ENCODE data around the gene CWF19L1. TPM values are rescaled to one million over a fixed set of nuclear protein-coding genes. Genes with fewer than 3 reads are reported as not detected.

The CWF19L1 gene
- total and polyA plus RNA-seq, 2 experiments from 2014 or later = 15.8 to 34.4 TPM

GRCh38 chr10:100184426-100184825 is 83.0 kb downstream of the CWF19L1 start (continued):
- TF ChIP-seq REST (IDR thresholded peaks at IDR 0.05; ENCODE audit: unreplicated experiment) (no peak), CREB1 (CRISPR knock-in tag; IDR thresholded peaks at IDR 0.05; ENCODE audit: low read depth) (no peak)

GRCh38 chr10:100183481-100183880 is 84.0 kb downstream of the CWF19L1 start:
- H3K4me3 ChIP-seq = no peak overlapping the region
- H3K4me1 ChIP-seq (ENCODE audit: insufficient read depth) = 0 out of 2 replicates have a peak, but pooled peaks cover 6% of the 10 kb centered on the region
- peaks cover 12% of the 10 kb centered on the region; the same call in 2 of the 3 replicates for H3K4me1 Mint-ChIP-seq
- peaks cover 9% of the 10 kb centered on the region; the same call in 2 of the 3 replicates for H3K9me3 Mint-ChIP-seq
- H3K9me2 ChIP-seq (ENCODE audit: insufficient read depth) = no peaks in the 10 kb centered on the region
- peaks cover 8% of the 10 kb centered on the region for H3K27me3 Mint-ChIP-seq (ENCODE audit: insufficient read depth, low read depth, poor library complexity)
- ATAC-seq = no peak
- TF ChIP-seq JUNB (IDR thresholded peaks at IDR 0.05; ENCODE audit: unreplicated experiment) = no peak
- 0 out of 2 replicates have a peak, but pooled peaks cover 3% of the 10 kb centered on the region for H4K20me1 ChIP-seq (replicated peaks; ENCODE audit: insufficient read depth)
- DNase-seq (ENCODE audit: low spot score) = no peak
- no peaks in the 10 kb centered on the region; the same call in 1 of the 2 replicates for H3F3A ChIP-seq (replicated peaks; ENCODE audit: low read depth)
- 0 out of 2 replicates have a peak, but pooled peaks cover 3% of the 10 kb centered on the region for H3K36me3 ChIP-seq (ENCODE audit: insufficient read depth)
- peaks cover 30% of the 10 kb centered on the region for H3K36me3 Mint-ChIP-seq (ENCODE audit: low read depth)
- H3K27me3 ChIP-seq (ENCODE audit: insufficient read depth) = no peaks in the 10 kb centered on the region
- H3K79me2 ChIP-seq (replicated peaks; ENCODE audit: insufficient read depth) = peaks cover 35% of the 10 kb centered on the region
- H3K27ac Mint-ChIP-seq = no peak overlapping the region
- H3K4me2 ChIP-seq = no peak overlapping the region
- no peak overlapping the region for H2AFZ ChIP-seq
- no peak overlapping the region for H3K4me3 Mint-ChIP-seq
- H3K27ac ChIP-seq (ENCODE audit: low read depth) = no peak overlapping the region

- Mint-ChIP-seq H3K36me3 (ENCODE audit: low read depth) (peaks cover 32% of the 10 kb centered on the region), H3K4me1 (peaks cover 12% of the 10 kb centered on the region; the same call in 2 of the 3 replicates), H3K4me3 (no peak overlapping the region), H3K27ac (no peak overlapping the region), H3K27me3 (ENCODE audit: insufficient read depth, low read depth, poor library complexity) (peaks cover 8% of the 10 kb centered on the region), H3K9me3 (peaks cover 9% of the 10 kb centered on the region; the same call in 2 of the 3 replicates)
- DNase-seq (ENCODE audit: low spot score) (no peak), ATAC-seq (no peak)
- H3K4me1 ChIP-seq (ENCODE audit: insufficient read depth) = 0 out of 2 replicates have a peak, but pooled peaks cover 6% of the 10 kb centered on the region
- no peak overlapping the region for H3K27ac ChIP-seq (ENCODE audit: low read depth)
- H4K20me1 ChIP-seq (replicated peaks; ENCODE audit: insufficient read depth) = 0 out of 2 replicates have a peak, but pooled peaks cover 3% of the 10 kb centered on the region
- H3F3A ChIP-seq (replicated peaks; ENCODE audit: low read depth) = no peaks in the 10 kb centered on the region; the same call in 1 of the 2 replicates
- peaks cover 29% of the 10 kb centered on the region for H3K79me2 ChIP-seq (replicated peaks; ENCODE audit: insufficient read depth)
- peaks cover 3% of the 10 kb centered on the region; the same call in 1 of the 2 replicates for H3K36me3 ChIP-seq (ENCODE audit: insufficient read depth)
- no peak overlapping the region for H3K4me2 ChIP-seq
- H3K4me3 ChIP-seq = no peak overlapping the region
- no peaks in the 10 kb centered on the region for H3K27me3 ChIP-seq (ENCODE audit: insufficient read depth)
- no peak overlapping the region for H2AFZ ChIP-seq
- H3K9me2 ChIP-seq (ENCODE audit: insufficient read depth) = no peaks in the 10 kb centered on the region
- TF ChIP-seq JUNB (IDR thresholded peaks at IDR 0.05; ENCODE audit: unreplicated experiment) (no peak), NANOG (IDR thresholded peaks at IDR 0.05; ENCODE audit: borderline replicate concordance) (no peak), ZNF331 (CRISPR knock-in tag; IDR thresholded peaks at IDR 0.05; ENCODE audit: low read depth) (no peak), ZNF114 (CRISPR knock-in tag; IDR thresholded peaks at IDR 0.05) (no peak), POLR2AphosphoS5 (IDR thresholded peaks at IDR 0.05; ENCODE audit: low read depth) (no peak), CTCF (conservative IDR thresholded peaks at IDR 0.05; ENCODE audit: low read depth in 2 of 2) (no peak), EZH2 (IDR thresholded peaks at IDR 0.05; ENCODE audit: low read depth, unreplicated experiment) (no peak)
Measured at GRCh38 chr10:100182908-100183307, 84.5 kb downstream of the CWF19L1 start.
